GM21528 (cell line): ENCODE data around the gene ZNF232.
"Not testable (repeated sequence)": the region's sequence is repeated elsewhere in the genome, so short reads cannot be mapped to it uniquely, and the experiment has no call there.

Experiments
- ATAC-seq: cut with Tn5 transposase; IDR thresholded peaks from one replicate; pipeline ENCODE4 v1.9.1; 2021; ENCODE audit warnings: mild to moderate bottlenecking, moderate library complexity; ENCODE audit not compliant: unreplicated experiment, low FRiP score

Gene ZNF232

DNA sequence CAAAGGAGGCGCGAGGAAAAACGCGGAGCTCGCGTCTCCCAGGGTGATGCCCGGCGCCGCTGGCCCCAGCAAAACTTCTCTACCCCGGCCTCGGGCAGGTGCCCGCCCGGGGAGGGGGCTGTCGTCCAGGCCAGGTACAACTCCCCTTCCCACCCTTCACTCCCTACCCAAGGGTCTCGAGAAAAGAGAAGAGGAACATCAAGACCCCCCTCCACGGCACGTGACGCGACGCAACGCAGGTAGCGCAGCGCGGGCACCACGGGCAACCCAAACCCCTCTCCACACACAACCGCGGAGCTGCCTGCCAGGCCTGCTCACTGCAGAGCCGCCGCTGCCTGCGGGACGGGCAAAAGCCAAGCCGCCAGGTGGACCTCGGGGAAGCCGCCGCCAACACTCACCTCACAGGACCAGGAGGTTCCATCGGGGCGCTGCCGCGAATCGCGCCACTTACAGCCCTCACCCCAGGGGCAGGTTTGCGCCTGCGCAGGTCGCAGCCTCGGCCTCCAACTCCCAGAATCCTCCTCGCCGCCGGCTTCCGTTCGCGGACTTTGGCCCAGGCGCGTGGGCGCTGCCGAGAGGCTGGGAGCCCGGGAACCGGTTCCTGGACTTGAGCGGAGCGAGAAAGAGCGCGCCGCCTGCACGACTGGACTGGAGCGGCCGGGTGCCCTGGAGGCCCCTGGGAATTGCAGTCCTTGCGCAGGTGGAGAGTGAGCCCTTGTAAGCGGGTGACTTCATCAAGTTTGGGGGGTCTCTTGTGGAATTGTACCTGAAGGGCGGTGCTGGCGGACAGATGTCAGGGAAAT, at the start of gene ZNF232:
Gene ZNF232, minus strand, starts transcription at position 477 of the 803 bp plus-strand sequence. Its CDS starts 56 bp downstream, at position 421.
- ATAC-seq = peak; percentile 85

- ATAC-seq = not testable (repeated sequence)
These were observed 49.0 kb upstream of the ZNF232 start for GRCh38 chr17:5160702-5161101.

- ATAC-seq = not testable (repeated sequence)
These were observed 34.4 kb upstream of the ZNF232 start for GRCh38 chr17:5146122-5146521.

DNA sequence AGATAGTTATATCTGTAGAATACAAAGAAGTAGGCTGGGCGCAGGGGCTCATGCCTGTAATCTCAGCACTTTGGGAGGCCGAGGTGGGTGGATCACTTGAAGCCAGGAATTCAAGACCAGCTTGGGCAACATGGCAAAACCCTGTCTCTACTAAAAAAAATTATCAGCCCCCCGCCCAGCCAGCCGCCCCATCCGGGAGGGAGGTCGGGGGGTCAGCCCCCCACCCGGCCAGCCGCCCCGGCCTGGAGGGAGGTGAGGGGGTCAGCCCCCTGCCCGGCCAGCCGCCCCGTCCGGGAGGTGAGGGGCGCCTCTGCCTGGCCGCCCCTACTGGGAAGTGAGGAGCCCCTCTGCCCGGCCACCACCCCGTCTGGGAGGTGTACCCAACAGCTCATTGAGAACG, 31.2 kb upstream of the ZNF232 start:
- ATAC-seq = not testable (repeated sequence)

GRCh38 chr17:5139458-5139732, 27.7 kb upstream of the ZNF232 start:
- no peak for ATAC-seq

GRCh38 chr17:5138616-5139457, 27.2 kb upstream of the ZNF232 start:
- ATAC-seq = no peak

- not testable (repeated sequence) for ATAC-seq
These were observed 26.5 kb upstream of the ZNF232 start for GRCh38 chr17:5138198-5138544.

DNA sequence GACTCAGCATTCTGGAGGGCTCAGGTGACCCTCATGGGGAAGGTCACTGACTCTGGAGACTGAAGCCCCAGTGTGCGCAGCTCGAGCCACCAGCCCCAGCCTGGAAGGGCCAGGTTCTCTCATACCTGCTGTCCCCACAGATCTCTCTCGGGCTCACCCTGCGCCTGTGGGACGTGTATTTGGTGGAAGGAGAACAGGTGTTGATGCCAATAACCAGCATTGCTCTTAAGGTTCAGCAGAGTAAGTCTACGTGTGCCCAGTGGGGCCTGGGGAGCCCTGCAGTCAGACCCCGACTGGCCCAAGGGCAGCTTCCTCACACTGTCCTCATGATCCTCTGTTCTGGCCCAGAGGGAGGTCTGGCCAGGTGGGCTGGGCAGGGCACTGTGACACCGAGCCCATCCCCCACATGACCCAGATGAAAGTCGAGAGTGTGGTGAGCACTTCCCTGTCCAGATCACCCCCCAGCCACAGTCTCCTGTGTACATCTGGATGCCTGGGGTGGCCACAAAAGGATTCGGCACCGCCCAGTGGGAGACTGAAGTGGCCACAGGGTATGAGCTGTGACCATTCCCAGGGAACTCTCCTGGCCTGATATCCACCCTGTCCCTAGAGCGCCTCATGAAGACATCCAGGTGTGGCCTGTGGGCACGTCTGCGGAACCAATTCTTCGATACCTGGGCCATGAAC, 26.0 kb upstream of the ZNF232 start:
- ATAC-seq = not testable (repeated sequence)

DNA sequence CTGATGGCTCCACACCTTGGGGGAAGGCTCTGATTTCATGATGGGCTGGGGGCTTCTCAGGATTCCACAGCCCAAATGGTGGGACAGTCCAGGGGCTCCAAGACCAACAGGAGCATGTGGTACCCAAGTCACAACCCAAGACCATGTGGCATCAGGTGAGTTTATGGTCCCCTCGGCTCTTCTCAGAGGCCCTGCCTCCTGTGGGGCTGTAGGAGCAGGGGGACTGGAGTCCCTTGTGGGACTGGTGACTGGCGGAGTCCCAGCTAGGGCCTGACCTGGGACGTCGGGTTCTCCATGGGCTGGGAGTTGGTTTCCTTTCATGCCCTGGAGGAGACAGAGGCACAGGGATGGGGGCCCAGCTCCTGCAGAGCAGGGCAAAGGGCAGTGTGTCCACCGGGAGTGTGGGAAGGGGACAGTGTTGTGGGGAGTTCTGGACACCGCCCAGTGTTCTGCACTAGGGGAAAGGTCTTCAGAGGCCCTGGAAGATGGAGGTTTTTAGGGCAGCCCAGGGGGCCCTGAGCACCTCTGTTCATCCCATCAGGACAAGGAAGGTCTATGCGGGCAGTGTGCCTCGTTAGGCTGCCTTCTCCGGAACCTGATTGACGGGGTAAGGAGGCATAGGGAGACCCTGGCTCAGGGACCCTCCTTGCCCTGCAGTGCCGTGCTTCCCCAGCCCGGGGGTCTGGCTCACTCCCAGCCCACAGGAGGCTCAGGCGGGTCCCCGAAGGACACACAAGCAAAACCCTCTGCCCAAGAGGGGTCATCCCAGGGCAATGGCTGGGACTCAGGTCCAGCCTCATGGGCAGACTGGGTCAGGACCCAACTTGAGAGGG, 25.1 kb upstream of the ZNF232 start:
- ATAC-seq = not testable (repeated sequence)

DNA sequence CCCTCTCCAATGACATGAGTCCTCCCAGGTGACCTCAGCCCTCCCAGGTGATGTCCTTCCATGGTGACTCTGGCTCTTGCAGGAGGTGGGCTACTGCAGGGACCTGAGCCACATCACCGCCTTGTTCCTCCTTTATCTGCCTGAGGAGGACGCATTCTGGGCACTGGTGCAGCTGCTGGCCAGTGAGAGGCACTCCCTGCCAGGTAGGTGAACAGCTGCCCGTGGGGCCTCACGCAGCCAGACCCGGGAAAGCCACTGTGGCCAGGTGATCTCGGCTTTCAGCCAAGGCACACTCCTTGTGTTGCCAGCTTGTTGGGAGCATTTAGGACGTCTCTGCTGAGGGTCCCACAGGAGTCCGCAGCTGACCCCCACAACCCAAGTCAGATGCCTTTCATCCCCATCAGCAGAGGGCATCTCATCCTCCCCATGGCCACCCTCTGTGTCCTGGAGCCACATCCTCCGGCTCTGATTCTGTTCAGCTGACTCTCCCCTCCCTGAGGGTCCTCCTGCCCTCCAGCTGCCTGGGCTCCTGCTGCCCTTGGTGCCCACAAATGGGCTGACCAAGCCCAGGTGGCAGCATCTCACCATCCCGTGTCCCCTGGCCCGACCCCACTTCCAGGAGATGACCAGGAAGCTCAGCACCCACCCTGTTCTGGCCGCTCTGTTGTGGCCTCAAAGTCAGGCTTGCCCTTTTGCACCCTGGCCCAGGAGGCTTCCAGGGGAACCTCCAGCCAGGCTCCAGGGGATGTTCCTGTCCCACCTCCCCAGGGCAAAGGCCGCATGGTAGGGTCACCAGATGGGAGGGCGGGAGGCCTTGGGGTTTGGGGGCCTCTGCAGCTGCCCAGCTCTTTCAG, 24.3 kb upstream of the ZNF232 start:
- ATAC-seq = no peak

DNA sequence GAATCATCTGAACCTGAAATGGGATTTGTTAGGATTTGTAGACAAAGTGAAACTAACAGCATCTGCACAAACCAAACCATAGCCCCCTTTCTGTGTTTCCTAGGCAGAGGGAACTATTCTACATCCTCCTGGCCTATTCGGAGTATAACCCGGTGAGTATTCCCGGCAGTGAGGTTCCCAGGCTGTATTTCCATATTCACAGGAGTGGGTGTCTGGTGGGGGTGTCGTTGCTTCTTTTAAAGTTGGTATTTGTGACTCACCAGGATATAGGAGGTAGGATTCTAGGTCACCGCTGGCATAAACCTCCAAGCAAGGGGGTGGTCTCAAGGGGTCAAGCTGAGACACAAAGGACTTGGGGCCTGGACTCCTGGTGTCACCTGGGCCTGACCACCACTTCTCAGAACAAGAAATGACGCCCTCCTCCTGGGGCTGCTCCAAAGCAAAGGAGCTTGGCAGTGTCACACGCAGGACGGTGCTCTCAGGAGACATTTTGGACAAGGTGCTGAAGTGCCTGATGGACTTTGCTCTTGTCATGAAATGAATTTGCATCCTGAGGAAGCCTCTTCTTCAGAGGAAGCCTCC, 23.5 kb upstream of the ZNF232 start:
- not testable (repeated sequence) for ATAC-seq

DNA sequence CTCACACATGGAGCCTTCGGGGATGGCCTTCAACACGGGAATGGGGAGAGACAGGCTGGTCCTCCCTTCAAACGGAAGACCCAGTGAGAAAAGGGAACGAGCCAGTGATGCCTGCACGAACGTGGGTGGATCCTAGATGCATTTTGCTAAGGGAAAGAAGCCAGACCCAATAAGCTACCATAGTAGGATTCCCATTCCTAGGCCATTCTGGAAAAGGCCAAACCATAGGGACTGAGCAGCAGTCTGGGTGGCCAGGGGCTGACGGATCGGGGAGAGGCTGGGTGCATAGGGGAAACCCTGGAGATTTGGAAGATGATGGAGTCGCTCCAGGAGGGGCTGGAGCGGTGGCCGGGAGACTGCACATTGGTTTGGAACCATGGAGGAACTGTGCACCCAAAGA, 22.9 kb upstream of the ZNF232 start:
- not testable (repeated sequence) for ATAC-seq

DNA sequence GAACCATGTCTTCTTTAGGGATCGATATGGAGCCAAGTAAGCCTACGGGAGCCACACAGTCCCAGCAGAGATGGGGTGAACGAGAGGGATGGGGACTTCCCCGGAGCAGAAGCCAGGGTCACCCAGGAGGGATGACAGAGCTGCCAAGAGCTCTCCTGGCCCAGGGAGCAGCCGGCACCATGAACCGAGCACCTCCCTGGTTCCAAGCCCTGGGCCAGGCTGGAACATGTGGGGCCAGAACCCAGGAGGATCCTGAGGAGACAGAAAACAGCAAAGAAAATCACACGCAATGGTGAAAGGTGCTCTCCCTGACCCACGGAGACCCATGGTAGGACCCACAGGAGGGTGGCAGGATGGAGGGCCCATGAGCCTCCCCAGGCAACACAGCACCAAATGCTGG, 22.3 kb upstream of the ZNF232 start:
- ATAC-seq = not testable (repeated sequence)

DNA sequence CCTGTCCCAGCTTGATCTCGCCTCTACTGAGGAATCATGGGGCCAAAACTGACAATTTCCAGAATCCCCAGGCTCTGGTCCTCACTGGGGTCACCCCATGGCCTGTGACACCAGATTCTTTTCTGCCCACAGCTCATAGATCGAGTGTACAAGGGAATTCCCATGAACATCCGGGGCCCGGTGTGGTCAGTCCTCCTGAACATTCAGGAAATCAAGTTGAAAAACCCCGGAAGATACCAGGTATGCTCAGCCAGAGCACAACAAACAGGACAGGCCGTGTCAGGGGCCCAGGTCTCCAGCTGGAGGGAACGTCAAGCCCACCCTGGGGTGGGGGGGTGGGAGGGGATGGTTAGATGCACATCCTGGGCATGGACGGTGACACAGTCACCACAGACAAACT, 21.6 kb upstream of the ZNF232 start:
- ATAC-seq = no peak

DNA sequence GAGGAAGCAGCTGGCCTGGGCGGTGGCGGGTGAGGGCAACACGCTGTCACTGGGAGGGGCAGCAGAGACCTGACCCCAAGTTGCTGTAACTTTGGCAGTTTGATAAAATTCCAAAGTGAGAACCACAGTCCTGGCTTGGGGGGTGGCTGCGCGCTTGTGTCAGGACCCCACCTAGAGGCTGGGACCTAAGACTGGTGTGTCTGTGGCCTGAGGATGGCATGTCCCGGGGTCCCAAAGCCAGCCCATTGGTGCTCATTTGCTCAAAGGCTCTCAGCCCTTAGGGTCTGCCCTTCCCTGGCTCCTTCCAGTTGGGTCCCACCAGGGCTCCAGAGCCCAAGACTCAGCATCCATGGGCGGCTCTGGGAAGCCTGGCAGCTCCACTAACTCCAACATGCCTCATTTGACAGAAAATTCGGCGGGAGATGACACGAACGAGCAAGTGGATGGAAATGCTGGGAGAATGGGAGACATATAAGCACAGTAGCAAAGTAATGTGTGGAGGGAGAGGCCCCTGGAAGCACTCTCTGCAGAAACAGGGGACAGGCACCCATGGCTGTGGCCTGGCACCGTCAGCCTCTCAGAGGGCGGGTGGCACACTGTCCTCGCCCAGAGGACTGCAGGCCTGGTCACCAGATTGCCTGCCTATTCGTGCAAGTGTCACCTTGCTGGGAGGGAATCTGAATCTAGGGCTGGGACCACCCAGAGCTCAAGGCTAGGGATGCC, 21.0 kb upstream of the ZNF232 start:
- ATAC-seq = not testable (repeated sequence)

DNA sequence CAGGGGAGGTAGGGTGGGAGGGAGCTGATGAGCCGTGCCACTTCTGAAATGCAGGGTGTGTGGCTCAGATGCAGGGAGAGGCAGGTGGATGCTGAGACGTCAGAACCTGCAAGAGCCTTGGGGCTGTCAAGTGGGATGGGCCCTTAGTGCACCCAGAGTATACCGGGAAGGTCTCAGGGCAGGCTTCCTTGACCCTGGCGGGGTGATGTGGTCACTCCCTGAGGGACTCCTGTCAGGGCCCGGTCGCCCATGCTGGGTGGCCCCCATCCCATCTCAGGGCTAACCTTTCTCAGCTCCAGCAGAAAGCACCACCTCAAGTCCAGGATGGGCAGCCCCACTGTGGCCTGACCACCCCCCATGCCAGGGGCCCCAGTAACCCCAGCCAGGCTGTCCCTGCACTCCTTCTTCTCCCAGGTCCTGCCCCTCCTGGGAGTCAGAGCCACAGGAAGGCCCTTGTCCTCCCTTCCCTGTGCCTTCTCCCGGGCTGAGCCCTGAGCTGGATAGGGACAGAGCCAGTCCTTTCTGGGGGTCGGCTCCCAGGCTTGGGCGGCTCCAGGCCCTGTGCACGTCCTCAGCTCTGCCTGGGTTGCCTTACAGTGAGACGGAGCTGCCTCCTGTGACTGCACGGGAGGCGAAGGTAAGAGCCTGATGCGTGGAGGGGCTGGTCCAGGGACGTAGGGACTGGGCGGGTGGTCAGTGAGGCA, 20.3 kb upstream of the ZNF232 start:
- not testable (repeated sequence) for ATAC-seq

DNA sequence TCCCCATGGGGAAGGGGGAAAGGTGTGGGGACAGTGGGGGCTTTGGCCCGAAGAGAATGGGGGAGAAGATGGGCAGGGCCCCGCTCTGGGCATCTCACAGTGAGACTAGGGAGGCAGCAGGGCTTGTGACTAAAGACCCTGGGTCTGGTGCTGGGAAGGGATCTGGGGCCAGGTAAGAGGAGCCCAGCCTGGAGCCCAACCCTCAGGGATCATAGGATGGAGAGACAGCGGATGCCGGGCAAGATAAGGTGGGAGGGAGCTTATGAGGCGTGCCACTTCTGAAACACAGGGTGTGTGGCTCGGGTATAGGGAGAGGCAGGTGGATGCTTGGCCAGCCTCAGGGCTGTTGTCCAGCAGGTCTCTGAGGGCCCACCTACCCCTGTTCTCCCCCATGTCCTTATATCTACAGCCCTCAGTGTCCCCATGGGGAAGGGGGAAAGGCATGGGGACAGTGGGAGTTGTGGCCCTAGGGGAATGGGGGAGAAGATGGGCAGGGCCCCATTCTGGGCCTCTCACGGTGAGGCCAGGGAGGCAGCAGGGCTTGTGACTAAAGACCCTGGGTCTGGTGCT, 19.6 kb upstream of the ZNF232 start:
- no peak for ATAC-seq
